ENCODE data around the gene RWDD1. TPM values are rescaled to one million over a fixed set of nuclear protein-coding genes. Genes with fewer than 3 reads are reported as not detected.

RWDD1 gene
- total and polyA plus RNA-seq, 10 donors = 25.8 to 57.5 (median 34.1) TPM

DNA sequence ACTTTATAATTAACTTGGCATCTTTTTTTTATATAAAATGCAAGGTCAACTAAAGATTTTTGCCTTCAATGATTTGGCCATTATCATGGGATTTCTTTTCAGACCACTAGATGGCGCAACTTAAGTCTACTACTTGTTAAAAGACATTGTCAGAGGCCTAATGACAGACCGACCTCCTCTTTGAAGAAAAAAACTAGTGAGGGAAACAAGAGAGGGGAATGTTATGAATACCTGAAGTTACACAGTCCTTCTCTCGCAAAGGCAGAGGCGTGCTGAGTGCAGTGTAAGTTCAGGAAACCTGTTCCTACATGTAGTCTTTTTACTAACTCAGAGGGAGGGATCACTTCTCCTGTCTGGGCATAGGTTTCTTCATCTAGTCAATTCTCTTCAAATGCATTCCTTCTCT, 35.1 kb upstream of the RWDD1 start:
- intact Hi-C loops (cut with DNase I; ENCODE audit: low total_unique reads) = loop anchor here (5.0 kb wide), 1 partner anchor 111 kb away; no protein-coding TSS in a partner anchor
- no peak for DNase-seq

DNA sequence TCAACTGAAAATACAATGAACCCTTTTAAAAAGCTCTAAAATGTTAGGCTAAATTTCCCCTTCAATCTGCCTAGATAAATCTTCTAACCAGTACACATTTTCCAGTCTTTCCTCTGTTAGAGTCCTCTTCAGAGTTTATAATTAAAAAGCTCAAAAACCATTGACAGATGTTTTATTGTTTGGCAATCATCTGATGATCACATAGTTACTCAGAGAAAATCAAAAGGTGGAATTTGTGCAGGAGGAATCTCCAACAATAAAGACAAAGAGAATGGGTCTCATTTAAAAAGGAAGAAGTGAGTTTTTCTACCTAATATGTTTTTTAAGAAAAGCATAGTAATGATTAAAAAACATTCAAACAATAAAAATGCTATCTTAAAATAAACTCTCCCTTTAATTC, 28.9 kb upstream of the RWDD1 start:
- Histone ChIP-seq H3K27ac (no peak overlapping the region), H3K9me3 (no peaks in the 10 kb centered on the region), H3K27me3 (replicated peaks in 1 of 7) (no peaks in the 10 kb centered on the region), H3K4me1 (no peaks in the 10 kb centered on the region), H3K36me3 (no peaks in the 10 kb centered on the region), H3K4me3 (no peak overlapping the region)
- DNase-seq = no peak
- TF ChIP-seq, protein P1, sequence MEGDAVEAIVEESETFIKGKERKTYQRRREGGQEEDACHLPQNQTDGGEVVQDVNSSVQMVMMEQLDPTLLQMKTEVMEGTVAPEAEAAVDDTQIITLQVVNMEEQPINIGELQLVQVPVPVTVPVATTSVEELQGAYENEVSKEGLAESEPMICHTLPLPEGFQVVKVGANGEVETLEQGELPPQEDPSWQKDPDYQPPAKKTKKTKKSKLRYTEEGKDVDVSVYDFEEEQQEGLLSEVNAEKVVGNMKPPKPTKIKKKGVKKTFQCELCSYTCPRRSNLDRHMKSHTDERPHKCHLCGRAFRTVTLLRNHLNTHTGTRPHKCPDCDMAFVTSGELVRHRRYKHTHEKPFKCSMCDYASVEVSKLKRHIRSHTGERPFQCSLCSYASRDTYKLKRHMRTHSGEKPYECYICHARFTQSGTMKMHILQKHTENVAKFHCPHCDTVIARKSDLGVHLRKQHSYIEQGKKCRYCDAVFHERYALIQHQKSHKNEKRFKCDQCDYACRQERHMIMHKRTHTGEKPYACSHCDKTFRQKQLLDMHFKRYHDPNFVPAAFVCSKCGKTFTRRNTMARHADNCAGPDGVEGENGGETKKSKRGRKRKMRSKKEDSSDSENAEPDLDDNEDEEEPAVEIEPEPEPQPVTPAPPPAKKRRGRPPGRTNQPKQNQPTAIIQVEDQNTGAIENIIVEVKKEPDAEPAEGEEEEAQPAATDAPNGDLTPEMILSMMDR (IDR thresholded peaks at IDR 0.05 in 8 of 11, conservative IDR thresholded peaks at IDR 0.05 in 3 of 11) = no peak
- TF ChIP-seq POLR2AphosphoS5 (IDR thresholded peaks at IDR 0.05) (no peak), POLR2A (IDR thresholded peaks at IDR 0.05) (no peak)
- intact Hi-C loops (cut with DNase I; ENCODE audit: low total_unique reads) = no loop called here

More for the DNA sequence above, 35.1 kb upstream of the RWDD1 start:
- H3K4me1 ChIP-seq = peaks cover 0 to 20% (median 9%) of the 10 kb centered on the region in 6 donors
- no peak overlapping the region for H3K4me3 ChIP-seq
- H3K9me3 ChIP-seq = no peaks in the 10 kb centered on the region
- 10 to 22% (median 15%) methylated on average over 4 of the region's 4 CpGs for WGBS, 5 donors
- TF ChIP-seq, protein P1 (IDR thresholded peaks at IDR 0.05 in 8 of 11, conservative IDR thresholded peaks at IDR 0.05 in 3 of 11) = peak; percentile 41 to 83 (median 74)
- TF ChIP-seq POLR2A (IDR thresholded peaks at IDR 0.05) = no peak
- H3K27me3 ChIP-seq (replicated peaks in 1 of 7) = no peaks in the 10 kb centered on the region
- H3K27ac ChIP-seq = no peak overlapping the region
- H3K36me3 ChIP-seq = no peaks in the 10 kb centered on the region

DNA sequence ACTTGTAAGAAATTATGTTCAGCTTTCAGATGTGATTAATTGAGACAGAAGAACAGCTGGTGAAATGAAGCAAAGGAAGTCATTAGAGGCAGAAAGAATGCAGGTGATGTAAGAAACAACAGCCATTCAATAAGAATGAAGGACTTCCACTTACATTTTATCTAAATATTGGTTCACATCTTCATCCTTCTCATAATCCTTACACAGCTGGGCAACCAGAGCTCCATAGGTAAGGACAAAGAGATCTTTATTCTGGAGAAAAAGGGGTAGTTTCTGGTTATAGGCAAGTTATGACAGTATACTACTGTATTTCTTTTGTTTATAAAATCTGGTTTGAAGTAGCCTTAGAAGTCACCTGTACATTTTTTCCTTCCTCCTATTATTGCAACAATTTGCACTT, 28.2 kb upstream of the RWDD1 start:
- intact Hi-C loops (cut with DNase I; ENCODE audit: low total_unique reads) = no loop called here
- TF ChIP-seq POLR2AphosphoS5 (IDR thresholded peaks at IDR 0.05) = no peak
- TF ChIP-seq, protein P1 (IDR thresholded peaks at IDR 0.05 in 8 of 11, conservative IDR thresholded peaks at IDR 0.05 in 3 of 11) = no peak
- no peak for TF ChIP-seq POLR2A (IDR thresholded peaks at IDR 0.05)
- no peaks in the 10 kb centered on the region for H3K36me3 ChIP-seq

DNA sequence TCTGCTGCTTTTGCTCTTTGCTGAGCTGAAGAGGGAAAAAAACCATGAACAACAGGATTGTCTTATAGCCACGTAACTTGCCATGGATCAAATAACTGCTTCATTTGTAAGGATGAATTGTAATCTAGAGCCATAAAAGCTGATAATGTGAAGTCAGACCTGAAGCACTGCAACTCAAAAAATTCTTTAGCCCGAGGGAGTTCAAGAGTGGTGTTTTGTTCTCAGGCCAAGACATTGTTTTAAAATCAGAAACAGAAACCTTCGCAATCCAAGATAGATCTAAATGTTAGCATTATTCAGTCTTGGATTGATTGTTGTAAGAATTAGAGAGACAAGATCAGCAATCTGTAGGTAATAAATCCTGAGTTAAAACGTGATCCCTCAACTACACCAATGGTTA, 25.7 kb upstream of the RWDD1 start, which contains the start of gene TRAPPC3L:
TSS of gene TRAPPC3L (minus strand) at position 34 of the 400 bp plus-strand sequence. CDS start 170 bp downstream, outside the sequence.
- WGBS, 5 donors = 71 to 83% (median 75%) methylated on average over 4 of the region's 4 CpGs
- TF ChIP-seq POLR2AphosphoS5 (IDR thresholded peaks at IDR 0.05) = no peak
- no peak for TF ChIP-seq POLR2A (IDR thresholded peaks at IDR 0.05)
- TF ChIP-seq, protein P1 (IDR thresholded peaks at IDR 0.05 in 8 of 11, conservative IDR thresholded peaks at IDR 0.05 in 3 of 11) = no peak

More for the DNA sequence above, 28.2 kb upstream of the RWDD1 start:
- Histone ChIP-seq H3K4me3 (no peak overlapping the region), H3K27me3 (replicated peaks in 1 of 7) (no peaks in the 10 kb centered on the region), H3K27ac (no peak overlapping the region), H3K9me3 (no peaks in the 10 kb centered on the region), H3K4me1 (no peaks in the 10 kb centered on the region)
- DNase-seq = no peak

More for the DNA sequence above, 25.7 kb upstream of the RWDD1 start, which contains the start of gene TRAPPC3L:
- H3K27ac ChIP-seq = no peak within 1 kb of the TSS
- no peak for DNase-seq
- H3K9me3 ChIP-seq = no peaks in the 10 kb centered on the region
- H3K4me1 ChIP-seq = no peaks in the 10 kb centered on the region
- intact Hi-C loops (cut with DNase I; ENCODE audit: low total_unique reads) = no loop called here
- H3K36me3 ChIP-seq = no peaks in the 10 kb centered on the region
- H3K4me3 ChIP-seq = no peak within 1 kb of the TSS
- no peaks in the 10 kb centered on the region for H3K27me3 ChIP-seq (replicated peaks in 1 of 7)
